GM19328 (cell line): Measurements from ENCODE around the gene ADAMTS10.
"Not testable (repeated sequence)": the region's sequence is repeated elsewhere in the genome, so short reads cannot be mapped to it uniquely, and the experiment has no call there.

ENCODE experiments used
- ATAC-seq: cut with Tn5 transposase; IDR thresholded peaks from one replicate; pipeline ENCODE4 v1.9.1; 2021; ENCODE audit warnings: mild to moderate bottlenecking, moderate library complexity; ENCODE audit not compliant: unreplicated experiment

ADAMTS10 gene

DNA sequence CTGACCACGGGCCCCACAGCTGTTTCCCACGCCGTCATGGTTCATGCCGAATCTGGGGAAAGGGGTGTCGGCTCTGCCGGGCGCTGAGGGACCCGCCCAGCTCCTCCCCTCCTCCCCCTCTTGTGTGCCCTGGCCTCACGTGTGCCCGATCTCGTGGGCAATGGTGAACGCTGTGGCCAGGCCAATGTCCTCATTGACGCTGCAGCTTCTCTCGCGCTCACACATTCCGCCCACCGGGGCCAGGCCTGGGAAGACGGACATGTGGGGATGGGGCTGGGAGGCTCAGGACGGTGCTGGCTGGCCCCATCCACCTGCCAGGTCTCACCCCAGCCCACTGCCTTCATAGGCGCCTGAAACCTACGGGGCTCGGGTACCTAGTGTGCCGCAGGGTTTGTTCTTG lies 14.3 kb downstream of the ADAMTS10 start:
- no peak for ATAC-seq

- no peak for ATAC-seq
Observed at GRCh38 chr19:8595651-8596050, 14.9 kb downstream of the ADAMTS10 start.

- ATAC-seq = no peak
Observed at GRCh38 chr19:8593931-8594330, 16.6 kb downstream of the ADAMTS10 start.

GRCh38 chr19:8592231-8593009 lies 18.1 kb downstream of the ADAMTS10 start:
- ATAC-seq = no peak

DNA sequence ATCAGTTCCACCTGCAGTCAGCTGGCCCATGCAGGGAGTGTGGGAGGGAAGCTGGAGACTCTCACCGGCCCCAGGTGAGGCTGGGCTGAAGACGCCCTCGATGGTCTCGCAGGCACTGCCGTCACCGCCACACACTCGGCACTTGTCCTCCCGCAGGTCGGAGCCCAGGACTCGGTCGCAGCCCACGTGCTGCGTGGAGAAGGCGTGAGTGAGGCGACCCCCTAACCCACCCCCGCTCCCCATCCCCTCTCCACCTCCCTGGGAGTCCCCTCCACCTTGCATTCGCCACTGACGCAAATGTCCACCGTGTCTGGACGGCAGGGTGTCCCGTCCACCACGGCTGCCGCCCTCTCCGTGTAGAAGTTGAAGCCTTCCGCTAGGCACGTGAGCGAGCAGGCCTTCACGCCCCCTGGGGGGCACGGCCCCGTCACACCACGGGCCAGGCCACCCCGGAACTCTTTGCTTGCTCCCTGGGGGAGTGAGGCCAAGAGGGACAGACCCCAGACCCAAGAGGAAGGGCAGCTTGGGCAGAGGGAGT lies 21.3 kb downstream of the ADAMTS10 start:
- no peak for ATAC-seq

DNA sequence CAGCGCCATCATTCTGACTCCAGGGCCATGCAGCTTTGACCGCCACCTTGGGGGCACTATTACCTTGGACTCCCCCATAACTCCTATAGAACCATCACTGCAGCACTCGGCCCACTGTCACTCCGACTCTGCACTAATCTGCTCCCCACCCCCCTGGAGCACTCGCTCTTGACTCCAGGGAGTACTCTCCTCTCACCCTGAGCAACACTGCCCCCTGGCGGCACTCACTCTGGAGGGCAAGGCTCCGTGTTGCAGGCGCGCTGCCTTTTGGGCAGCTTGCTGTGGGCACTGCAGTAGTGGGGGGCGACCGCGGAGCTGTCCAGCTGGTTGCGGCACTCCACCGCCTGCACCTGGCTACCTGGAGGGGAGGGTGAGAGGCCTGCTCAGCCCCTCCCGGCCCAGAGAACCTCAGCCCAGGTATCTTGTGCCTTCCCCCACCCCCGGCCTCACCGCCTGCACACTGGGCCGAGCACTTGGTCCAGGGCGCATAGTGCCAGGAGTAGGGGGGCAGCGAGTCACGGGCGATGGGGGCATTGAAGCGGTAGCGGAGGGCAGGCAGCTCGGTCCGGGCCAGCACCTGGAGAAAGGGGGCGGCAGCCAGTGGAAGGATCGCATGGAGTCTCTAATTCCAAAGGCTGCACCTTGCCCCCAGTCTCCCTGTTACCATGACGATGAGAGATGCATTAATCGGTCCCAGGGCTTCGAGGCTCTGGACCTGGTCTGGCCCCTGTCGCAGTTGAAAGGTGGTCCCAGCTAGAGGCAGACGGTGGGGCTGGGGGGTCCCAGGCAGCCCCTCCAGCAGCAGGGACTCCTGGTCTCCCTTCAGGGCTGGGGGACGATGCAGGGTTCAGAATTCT lies 24.4 kb downstream of the ADAMTS10 start:
- ATAC-seq = no peak

- no peak for ATAC-seq
Observed at GRCh38 chr19:8584965-8585893, 25.3 kb downstream of the ADAMTS10 start.

- ATAC-seq = no peak
Observed at GRCh38 chr19:8580710-8581281, 29.7 kb downstream of the ADAMTS10 start.

GRCh38 chr19:8578642-8579265 lies 31.8 kb downstream of the ADAMTS10 start:
- no peak for ATAC-seq

- ATAC-seq = no peak
Observed at GRCh38 chr19:8577741-8578140, 32.8 kb downstream of the ADAMTS10 start.

- no peak for ATAC-seq
Observed at GRCh38 chr19:8577247-8577646, 33.3 kb downstream of the ADAMTS10 start, which contains the start of gene MYO1F. Gene MYO1F (minus strand): TSS chr19:8577442. CDS start chr19:8577309, 133 bp downstream.

DNA sequence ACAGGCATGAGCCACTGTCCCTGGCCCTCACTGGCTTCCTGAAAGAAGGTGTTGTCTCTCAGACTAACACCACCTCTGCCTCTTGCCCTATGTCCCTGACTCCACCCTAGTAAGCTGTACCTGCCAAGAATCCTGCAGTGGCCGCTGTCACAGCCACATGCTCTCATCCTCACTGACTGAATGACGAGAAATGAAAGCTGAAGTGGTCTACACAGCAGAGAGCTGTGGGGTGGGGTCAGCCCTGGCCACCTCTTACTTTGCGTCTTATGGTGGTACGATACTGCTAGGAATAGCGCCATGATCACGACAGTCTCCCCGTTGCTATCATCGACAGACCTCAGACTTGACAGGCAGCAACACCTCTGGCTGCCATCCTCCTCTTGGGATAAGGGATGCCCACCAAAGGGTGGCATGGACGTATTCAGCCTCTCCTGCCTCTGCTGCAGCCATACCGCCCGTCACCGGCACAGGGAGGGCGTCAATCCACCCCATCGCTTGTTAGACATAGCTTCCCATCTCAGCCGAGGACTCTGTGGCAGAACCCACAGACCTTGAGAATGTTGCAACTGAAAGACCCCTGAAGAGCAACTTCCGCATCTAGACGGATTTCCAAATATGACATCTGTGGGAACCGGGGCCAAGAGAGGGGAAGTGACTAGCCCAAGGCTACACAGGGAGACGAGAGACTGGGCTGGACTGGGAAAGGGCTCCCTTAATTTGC lies 34.1 kb downstream of the ADAMTS10 start:
- ATAC-seq = no peak

GRCh38 chr19:8575467-8575997 lies 35.0 kb downstream of the ADAMTS10 start:
- no peak for ATAC-seq

GRCh38 chr19:8574619-8574922 lies 35.9 kb downstream of the ADAMTS10 start:
- not testable (repeated sequence) for ATAC-seq

GRCh38 chr19:8573316-8573715 lies 37.2 kb downstream of the ADAMTS10 start:
- no peak for ATAC-seq

DNA sequence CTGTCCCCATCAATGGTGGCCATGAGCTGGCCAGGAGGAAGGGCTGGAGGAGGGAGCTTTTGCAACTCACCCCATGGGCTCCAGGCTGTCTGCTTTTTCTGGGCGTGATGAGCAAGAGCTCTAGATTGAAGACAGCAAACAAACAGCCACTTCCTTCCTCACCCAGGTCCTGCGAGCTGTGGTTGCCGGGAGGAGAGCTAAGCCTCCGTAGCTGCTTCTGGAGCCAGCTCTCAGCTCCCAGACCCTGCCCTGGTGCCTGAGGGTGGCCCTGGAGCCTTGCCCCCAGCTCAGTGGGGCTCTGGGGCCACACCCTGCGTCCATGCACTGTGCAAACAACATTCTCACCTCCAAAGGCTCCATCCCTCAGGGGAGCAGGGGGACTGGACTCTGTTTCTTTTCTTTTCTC lies 39.5 kb downstream of the ADAMTS10 start:
- ATAC-seq = no peak

GRCh38 chr19:8569066-8569771 lies 41.3 kb downstream of the ADAMTS10 start:
- no peak for ATAC-seq

- no peak for ATAC-seq
Observed at GRCh38 chr19:8567522-8568172, 42.9 kb downstream of the ADAMTS10 start.
